Measurements from ENCODE around the gene CDH24. TPM values are rescaled to one million over a fixed set of nuclear protein-coding genes. Genes with fewer than 3 reads are reported as not detected.

Gene CDH24
- total RNA-seq, 1 donor from 2014 or later: 7.8 TPM

DNA sequence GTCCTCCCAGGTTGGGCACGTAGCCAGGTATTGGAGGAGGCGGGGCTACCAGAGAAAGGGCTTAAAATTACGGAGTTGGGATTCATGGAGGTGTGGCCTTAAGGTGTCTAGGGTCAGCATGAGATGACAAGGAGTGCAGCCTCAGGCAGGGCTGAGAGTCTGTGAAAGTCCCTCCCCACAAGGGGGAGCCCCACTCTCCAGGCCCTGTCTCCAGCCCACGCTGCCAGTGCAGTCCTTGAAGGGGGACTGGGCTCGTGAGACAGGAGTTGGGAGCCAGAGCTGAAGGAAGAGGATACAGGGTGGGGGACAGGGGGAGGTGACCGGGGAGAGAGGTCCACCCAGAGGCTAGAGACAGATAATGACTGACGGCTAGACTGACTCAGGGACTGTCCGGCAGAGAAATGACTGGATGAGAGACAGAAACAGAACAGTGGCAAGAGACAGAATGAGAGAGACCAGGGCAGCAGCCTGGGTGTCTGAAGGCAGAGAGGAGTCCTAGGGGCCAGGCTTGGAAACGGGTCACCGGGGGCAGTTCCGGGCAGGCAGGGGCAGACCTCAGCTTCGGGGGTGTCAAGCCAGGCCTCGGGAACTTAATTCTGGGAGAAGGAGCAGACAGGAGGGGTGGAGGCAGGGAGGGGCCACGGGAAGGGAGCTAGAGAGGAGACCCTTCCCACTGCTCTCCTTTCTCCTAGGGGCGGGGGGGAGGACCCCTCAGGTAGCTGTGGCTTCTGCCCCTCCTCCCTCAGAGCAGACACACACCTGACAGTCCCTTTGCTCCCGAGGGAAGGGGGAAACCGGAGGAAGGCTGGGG is 970 bp downstream of the CDH24 start:
- peak; percentile 81 for DNase-seq
- H3K4me3 ChIP-seq: peak overlapping the region; percentile 69
- H3K27ac ChIP-seq: no peak overlapping the region
- H3K9me3 ChIP-seq: no peaks in the 10 kb centered on the region
- peaks cover 11% of the 10 kb centered on the region for H3K4me1 ChIP-seq
- intact Hi-C loops (cut with DNase I): loop anchor here (5.0 kb wide), 1 partner anchor 69 kb away; no protein-coding TSS in a partner anchor
- peak; percentile 74 for ATAC-seq
- TF ChIP-seq, protein P1, sequence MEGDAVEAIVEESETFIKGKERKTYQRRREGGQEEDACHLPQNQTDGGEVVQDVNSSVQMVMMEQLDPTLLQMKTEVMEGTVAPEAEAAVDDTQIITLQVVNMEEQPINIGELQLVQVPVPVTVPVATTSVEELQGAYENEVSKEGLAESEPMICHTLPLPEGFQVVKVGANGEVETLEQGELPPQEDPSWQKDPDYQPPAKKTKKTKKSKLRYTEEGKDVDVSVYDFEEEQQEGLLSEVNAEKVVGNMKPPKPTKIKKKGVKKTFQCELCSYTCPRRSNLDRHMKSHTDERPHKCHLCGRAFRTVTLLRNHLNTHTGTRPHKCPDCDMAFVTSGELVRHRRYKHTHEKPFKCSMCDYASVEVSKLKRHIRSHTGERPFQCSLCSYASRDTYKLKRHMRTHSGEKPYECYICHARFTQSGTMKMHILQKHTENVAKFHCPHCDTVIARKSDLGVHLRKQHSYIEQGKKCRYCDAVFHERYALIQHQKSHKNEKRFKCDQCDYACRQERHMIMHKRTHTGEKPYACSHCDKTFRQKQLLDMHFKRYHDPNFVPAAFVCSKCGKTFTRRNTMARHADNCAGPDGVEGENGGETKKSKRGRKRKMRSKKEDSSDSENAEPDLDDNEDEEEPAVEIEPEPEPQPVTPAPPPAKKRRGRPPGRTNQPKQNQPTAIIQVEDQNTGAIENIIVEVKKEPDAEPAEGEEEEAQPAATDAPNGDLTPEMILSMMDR (IDR thresholded peaks at IDR 0.05): peak; percentile 71
- H3K36me3 ChIP-seq: peaks cover 29% of the 10 kb centered on the region
- no peaks in the 10 kb centered on the region for H3K27me3 ChIP-seq

DNA sequence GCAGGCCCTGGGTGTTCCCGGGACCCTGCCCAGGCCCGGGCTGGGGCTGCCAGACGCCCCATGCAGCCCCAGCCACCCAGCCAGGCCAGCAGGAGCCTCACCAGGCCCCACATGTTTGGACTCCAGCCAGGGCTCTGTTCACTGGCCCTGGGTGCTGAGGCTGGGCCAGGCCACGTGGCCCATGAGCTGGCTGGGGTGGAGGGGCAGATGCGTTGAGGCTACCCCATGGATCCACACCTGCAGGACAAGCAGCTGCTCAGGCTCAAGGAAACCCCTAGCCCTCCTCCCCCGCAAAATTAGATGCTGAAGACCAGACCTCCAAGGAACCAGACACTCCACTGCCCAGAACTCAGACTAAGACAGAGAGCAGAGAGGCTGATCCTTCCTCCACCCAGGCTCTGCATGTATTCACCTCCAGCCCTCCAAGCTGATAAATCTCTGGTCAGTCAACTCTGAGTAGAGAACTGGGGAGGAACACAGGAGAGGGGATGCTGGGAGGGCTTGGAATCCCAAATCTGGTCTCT is 1.6 kb downstream of the CDH24 start:
- Histone ChIP-seq H3K9me3 (no peaks in the 10 kb centered on the region), H3K36me3 (peaks cover 23% of the 10 kb centered on the region), H3K4me3 (no peak overlapping the region), H3K4me1 (peaks cover 11% of the 10 kb centered on the region), H3K27me3 (no peaks in the 10 kb centered on the region), H3K27ac (no peak overlapping the region)
- intact Hi-C loops (cut with DNase I): loop anchor here (5.0 kb wide), 1 partner anchor 68 kb away; no protein-coding TSS in a partner anchor
- no peak for ATAC-seq
- DNase-seq: no peak
- TF ChIP-seq, protein P1 (IDR thresholded peaks at IDR 0.05): no peak

DNA sequence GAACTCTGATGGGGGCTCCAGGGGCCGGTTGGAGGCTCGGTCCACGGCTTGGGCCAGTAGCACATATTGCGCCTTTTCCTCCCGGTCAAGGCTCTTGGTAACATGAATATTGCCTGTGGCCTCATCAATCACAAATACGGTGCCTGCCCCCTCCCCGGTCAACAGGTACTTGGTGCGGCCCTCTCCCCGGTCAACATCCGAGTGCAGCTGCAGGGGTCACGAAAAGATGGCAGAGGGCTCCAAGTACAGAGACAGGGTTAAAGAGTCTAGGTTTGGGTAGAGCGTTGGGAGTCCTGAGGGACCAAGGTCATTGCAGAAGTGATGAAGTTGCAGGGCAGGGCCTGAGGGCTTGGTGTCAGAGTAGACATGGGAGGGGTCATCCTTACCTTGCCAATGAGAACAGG is 2.2 kb downstream of the CDH24 start:
- Histone ChIP-seq H3K36me3 (peaks cover 17% of the 10 kb centered on the region), H3K27me3 (no peaks in the 10 kb centered on the region), H3K4me3 (no peak overlapping the region), H3K4me1 (peaks cover 11% of the 10 kb centered on the region), H3K9me3 (no peaks in the 10 kb centered on the region), H3K27ac (no peak overlapping the region)
- ATAC-seq: no peak
- intact Hi-C loops (cut with DNase I): loop anchor here (5.0 kb wide), 1 partner anchor 68 kb away; no protein-coding TSS in a partner anchor
- peak; percentile 51 for DNase-seq
- TF ChIP-seq, protein P1 (IDR thresholded peaks at IDR 0.05): no peak

DNA sequence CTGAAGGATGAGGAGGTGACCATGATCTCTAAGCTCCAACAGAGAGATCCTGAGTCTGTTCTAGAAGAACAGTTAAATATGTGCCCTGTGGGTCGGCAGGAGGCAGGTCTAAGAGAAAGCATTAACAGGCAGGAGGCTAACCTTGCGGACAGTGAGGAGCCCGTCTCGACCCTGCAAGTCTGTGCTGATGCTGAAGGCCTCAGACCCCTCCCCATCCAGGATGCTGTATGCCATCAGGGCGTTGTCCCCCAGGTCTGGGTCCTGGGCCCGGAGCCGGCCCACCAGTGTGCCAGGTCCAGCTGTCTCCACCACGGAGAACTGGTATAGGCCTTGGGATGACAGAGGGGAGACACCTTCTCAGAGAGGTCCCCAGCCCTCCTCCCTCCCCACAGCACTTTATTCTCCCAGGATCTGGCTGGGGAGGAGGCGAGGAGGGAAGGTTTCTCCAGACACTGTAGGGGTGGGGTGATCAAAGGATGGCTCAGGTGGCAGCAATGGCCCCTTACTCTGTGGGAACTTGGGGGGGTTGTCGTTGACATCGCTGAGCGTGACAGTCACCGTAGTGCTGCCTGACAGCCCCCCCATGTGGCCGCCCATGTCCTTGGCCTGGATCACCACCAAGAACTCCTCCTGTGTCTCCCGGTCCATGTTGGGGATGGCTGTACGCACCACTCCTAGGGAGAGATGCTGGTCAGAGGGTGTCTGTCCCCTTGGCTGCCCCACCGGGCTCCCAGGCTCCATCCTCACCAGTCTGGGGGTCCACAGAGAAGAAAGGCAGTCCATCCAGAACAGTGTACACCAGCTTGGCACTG is 3.1 kb downstream of the CDH24 start:
- no peak overlapping the region for H3K4me3 ChIP-seq
- H3K4me1 ChIP-seq: peaks cover 11% of the 10 kb centered on the region
- TF ChIP-seq, protein P1 (IDR thresholded peaks at IDR 0.05): peak; percentile 23
- H3K36me3 ChIP-seq: peaks cover 8% of the 10 kb centered on the region
- ATAC-seq (no peak), DNase-seq (peak; percentile 62)
- no peak overlapping the region for H3K27ac ChIP-seq
- H3K27me3 ChIP-seq: no peaks in the 10 kb centered on the region
- intact Hi-C loops (cut with DNase I): no loop called here
- no peaks in the 10 kb centered on the region for H3K9me3 ChIP-seq

DNA sequence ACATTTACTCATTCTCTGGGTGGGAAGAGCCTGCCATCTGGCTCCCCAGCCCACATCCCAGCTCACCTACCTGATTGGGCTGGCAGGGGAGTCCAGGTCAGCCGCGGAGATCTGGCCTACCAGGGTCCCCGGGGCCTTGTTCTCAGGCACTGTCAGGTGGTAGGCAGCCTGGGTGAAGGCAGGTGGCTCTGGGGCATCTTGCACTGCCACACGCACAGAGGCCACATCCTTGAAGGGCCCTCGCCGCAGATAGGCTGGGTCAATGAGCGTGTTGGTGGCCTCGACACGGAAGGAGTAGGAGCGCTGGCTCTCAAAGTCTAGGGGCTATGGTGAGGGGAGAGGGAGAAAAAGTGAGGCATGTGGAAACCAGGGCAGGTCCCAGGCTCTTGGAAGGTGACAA is 3.9 kb downstream of the CDH24 start:
- DNase-seq (peak; percentile 53), ATAC-seq (no peak)
- H3K27ac ChIP-seq: no peak overlapping the region
- no peaks in the 10 kb centered on the region for H3K9me3 ChIP-seq
- TF ChIP-seq, protein P1 (IDR thresholded peaks at IDR 0.05): no peak
- intact Hi-C loops (cut with DNase I): no loop called here
- no peak overlapping the region for H3K4me3 ChIP-seq
- peaks cover 11% of the 10 kb centered on the region for H3K4me1 ChIP-seq
- H3K27me3 ChIP-seq: no peaks in the 10 kb centered on the region
- peaks cover under 1% of the 10 kb centered on the region for H3K36me3 ChIP-seq

Measured in upper lobe of right lung (tissue), 1 donor.